Glomerular visceral epithelial cell (primary cell): ENCODE data around the gene CARMIL1.
A peak's percentile ranks its signal among the peaks of the same experiment; 100 is the strongest.

Source experiments
- DNase-seq: peaks from one replicate; pipeline ENCODE4 v3.0.0-alpha.2; 2016; ENCODE audit errors: extremely low spot score

CARMIL1 gene

GRCh38 chr6:25278914-25279747 is at the start of gene CARMIL1:
TSS of gene CARMIL1 (plus strand) at chr6:25279374. CDS start at chr6:25279796, 422 bp downstream.
- peak; percentile 92 for DNase-seq

GRCh38 chr6:25229671-25230321 is 49.4 kb upstream of the CARMIL1 start:
- DNase-seq: peak; percentile 79

GRCh38 chr6:25232479-25232878 is 46.7 kb upstream of the CARMIL1 start:
- no peak for DNase-seq

- no peak for DNase-seq
Observed at GRCh38 chr6:25233226-25233625, 45.9 kb upstream of the CARMIL1 start.

- DNase-seq: no peak
Observed at GRCh38 chr6:25237579-25237978, 41.6 kb upstream of the CARMIL1 start.

GRCh38 chr6:25239059-25239458 is 40.1 kb upstream of the CARMIL1 start:
- no peak for DNase-seq

- DNase-seq: no peak
Observed at GRCh38 chr6:25239498-25239897, 39.7 kb upstream of the CARMIL1 start.

GRCh38 chr6:25242567-25242966 is 36.6 kb upstream of the CARMIL1 start:
- DNase-seq: no peak

- DNase-seq: no peak
Observed at GRCh38 chr6:25244865-25245264, 34.3 kb upstream of the CARMIL1 start.

GRCh38 chr6:25248123-25248522 is 31.1 kb upstream of the CARMIL1 start:
- DNase-seq: peak; percentile 80

- DNase-seq: no peak
Observed at GRCh38 chr6:25249133-25249532, 30.0 kb upstream of the CARMIL1 start.

GRCh38 chr6:25250878-25251277 is 28.3 kb upstream of the CARMIL1 start:
- DNase-seq: peak; percentile 71

GRCh38 chr6:25251426-25251825 is 27.7 kb upstream of the CARMIL1 start:
- no peak for DNase-seq

- DNase-seq: no peak
Observed at GRCh38 chr6:25253351-25253750, 25.8 kb upstream of the CARMIL1 start.

- DNase-seq: no peak
Observed at GRCh38 chr6:25254671-25255070, 24.5 kb upstream of the CARMIL1 start.

GRCh38 chr6:25257686-25258348 is 21.4 kb upstream of the CARMIL1 start:
- no peak for DNase-seq

- no peak for DNase-seq
Observed at GRCh38 chr6:25259756-25260155, 19.4 kb upstream of the CARMIL1 start.

GRCh38 chr6:25263657-25264056 is 15.5 kb upstream of the CARMIL1 start:
- DNase-seq: peak; percentile 49

- DNase-seq: no peak
Observed at GRCh38 chr6:25266456-25267100, 12.6 kb upstream of the CARMIL1 start.

- no peak for DNase-seq
Observed at GRCh38 chr6:25267662-25268061, 11.5 kb upstream of the CARMIL1 start.

- DNase-seq: no peak
Observed at GRCh38 chr6:25270559-25270958, 8.6 kb upstream of the CARMIL1 start.

- DNase-seq: no peak
Observed at GRCh38 chr6:25275436-25275835, 3.7 kb upstream of the CARMIL1 start.
